ENCODE results near the gene NDUFB10.

NDUFB10 gene

DNA sequence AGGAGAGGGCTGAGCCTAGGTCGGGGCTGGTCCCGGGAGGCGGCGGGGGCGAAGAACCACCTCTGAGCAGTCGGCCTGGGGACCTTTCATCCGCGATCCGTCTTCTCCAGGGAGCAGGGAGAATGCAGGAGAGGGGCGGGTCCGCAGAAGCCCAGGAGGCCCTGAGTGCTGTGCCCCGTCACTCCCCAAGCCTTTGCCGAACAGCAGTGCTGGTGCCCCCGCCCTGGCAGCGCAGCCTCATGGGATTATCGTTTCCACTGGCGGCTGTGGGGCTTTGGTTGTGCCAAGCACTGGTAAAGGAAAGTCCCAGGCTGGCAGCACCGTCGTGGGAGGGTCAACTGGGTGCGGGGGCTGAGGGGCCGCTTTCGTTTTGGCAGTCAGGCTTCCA, 13.1 kb downstream of the NDUFB10 start:
- FAIRE-seq (no peak), DNase-seq (ENCODE audit: insufficient read length, low spot score) (no peak)
- TF ChIP-seq, protein P1, sequence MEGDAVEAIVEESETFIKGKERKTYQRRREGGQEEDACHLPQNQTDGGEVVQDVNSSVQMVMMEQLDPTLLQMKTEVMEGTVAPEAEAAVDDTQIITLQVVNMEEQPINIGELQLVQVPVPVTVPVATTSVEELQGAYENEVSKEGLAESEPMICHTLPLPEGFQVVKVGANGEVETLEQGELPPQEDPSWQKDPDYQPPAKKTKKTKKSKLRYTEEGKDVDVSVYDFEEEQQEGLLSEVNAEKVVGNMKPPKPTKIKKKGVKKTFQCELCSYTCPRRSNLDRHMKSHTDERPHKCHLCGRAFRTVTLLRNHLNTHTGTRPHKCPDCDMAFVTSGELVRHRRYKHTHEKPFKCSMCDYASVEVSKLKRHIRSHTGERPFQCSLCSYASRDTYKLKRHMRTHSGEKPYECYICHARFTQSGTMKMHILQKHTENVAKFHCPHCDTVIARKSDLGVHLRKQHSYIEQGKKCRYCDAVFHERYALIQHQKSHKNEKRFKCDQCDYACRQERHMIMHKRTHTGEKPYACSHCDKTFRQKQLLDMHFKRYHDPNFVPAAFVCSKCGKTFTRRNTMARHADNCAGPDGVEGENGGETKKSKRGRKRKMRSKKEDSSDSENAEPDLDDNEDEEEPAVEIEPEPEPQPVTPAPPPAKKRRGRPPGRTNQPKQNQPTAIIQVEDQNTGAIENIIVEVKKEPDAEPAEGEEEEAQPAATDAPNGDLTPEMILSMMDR (IDR thresholded peaks at IDR 0.05; ENCODE audit: insufficient read depth, missing control alignments), result no peak

DNA sequence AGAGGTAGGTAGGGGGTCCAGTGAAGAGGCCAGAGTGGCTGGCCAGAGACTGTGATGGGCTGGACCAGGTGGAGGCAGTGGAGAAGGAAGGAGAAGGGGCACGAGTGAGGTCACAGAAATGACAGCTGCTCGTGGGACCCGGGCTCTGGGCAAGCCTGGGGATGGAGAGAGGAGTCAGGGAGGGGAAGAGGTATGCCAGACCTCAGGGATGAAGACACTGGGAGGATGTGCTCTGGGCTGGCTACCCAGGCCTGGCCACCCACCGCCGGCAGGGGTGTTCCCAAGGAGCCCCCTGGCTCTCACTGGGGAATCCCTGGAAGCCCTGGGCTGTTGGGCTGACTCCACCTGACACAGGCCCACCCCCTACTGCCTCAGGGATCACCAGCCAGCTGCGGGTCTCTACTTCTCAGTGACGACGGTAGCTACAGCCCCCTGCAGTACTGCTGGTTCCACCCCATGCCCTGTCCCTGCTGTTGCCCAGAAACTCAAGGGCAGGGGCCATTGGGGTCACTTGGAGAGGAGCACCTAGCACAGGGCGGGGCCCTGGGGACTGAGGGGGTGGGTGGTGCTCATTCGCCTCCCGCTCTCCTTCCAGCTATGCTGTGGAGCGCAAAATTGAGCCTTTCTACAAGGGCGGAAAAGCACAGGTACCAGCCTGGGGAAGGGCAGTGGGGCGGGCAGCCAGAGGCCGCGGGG, 14.3 kb downstream of the NDUFB10 start:
- FAIRE-seq, result no peak
- no peak for DNase-seq (ENCODE audit: insufficient read length, low spot score)
- TF ChIP-seq, protein P1 (IDR thresholded peaks at IDR 0.05; ENCODE audit: insufficient read depth, missing control alignments), result no peak

DNA sequence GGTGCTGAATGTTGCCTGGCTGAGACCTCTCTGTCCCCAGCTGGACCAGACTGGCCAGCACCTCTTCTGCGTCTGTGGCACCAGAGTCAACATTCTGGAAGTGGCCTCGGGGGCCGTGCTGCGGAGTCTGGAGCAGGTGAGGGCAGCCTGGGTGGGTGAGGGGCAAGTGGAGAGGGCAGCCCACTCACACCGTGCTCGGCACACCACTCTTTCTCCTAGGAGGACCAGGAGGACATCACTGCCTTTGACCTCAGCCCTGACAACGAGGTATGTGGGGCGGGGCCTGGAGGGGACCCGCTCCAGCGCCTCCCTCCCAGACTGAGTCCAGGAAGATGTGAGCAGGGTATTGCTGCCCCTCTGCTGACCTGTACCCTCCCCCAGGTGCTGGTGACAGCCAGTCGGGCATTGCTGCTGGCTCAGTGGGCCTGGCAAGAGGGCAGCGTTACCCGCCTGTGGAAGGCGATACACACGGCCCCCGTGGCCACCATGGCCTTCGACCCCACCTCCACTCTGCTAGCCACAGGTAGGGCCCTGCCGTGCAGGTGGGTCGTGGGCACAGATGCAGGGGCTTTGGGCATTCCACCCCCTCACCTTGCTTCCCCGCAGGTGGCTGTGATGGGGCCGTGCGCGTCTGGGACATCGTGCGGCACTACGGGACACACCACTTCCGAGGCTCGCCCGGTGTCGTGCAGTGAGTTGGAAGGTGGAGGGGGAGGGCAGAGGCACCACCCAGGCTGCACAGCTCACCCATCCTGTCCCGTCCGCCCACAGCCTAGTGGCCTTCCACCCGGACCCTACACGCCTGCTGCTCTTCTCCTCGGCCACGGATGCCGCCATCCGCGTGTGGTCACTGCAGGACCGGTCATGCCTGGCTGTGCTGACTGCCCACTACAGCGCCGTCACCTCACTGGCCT, 15.1 kb downstream of the NDUFB10 start:
- TF ChIP-seq, protein P1 (IDR thresholded peaks at IDR 0.05; ENCODE audit: insufficient read depth, missing control alignments), result no peak
- no peak for FAIRE-seq
- DNase-seq (ENCODE audit: insufficient read length, low spot score), result no peak

DNA sequence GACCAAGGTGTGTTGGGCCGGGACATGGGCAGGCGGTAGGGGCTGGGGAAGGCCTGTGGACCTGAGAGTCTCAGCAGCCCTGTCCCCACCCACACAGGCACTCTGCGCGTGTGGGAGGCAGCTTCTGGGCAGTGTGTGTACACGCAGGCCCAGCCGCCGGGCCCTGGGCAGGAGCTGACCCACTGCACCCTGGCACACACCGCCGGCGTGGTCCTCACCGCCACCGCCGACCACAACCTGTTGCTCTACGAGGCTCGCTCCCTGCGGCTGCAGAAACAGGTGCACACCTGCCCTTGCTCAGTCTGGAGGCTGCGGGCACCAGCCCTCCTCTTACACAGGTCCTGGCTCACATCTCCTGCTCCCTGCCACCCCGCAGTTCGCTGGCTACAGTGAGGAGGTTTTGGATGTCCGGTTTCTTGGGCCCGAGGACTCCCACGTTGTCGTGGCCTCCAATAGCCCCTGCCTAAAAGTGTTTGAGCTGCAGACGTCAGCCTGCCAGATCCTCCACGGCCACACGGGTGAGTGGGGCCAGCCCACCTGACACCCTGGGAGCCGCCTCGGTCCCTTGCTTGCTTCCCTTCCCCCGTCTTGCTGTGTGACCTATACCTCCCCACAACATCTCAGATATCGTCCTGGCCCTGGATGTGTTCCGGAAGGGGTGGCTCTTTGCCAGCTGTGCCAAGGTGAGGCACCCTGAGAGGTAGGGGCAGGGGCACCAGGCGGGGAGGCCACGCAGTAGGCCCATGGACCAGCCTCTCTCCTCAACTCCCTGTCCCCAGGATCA, 16.3 kb downstream of the NDUFB10 start:
- no peak for DNase-seq (ENCODE audit: insufficient read length, low spot score)
- TF ChIP-seq, protein P1 (IDR thresholded peaks at IDR 0.05; ENCODE audit: insufficient read depth, missing control alignments), result no peak
- FAIRE-seq, result no peak

DNA sequence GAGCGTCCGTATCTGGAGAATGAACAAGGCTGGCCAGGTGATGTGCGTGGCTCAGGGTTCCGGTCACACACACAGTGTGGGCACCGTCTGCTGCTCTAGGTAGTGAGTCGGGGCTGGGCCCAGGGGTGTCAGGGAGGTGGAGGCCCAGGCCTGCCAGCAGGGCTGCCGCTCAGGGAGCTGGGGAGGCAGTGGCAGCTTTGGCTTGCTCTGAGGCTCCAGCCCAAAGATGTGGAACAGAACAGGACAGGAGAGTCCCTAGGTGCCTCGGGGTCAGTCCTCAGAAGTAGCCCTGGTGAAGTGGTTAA, 16.8 kb downstream of the NDUFB10 start:
- FAIRE-seq (no peak), DNase-seq (ENCODE audit: insufficient read length, low spot score) (no peak)
- TF ChIP-seq, protein P1 (IDR thresholded peaks at IDR 0.05; ENCODE audit: insufficient read depth, missing control alignments), result no peak

DNA sequence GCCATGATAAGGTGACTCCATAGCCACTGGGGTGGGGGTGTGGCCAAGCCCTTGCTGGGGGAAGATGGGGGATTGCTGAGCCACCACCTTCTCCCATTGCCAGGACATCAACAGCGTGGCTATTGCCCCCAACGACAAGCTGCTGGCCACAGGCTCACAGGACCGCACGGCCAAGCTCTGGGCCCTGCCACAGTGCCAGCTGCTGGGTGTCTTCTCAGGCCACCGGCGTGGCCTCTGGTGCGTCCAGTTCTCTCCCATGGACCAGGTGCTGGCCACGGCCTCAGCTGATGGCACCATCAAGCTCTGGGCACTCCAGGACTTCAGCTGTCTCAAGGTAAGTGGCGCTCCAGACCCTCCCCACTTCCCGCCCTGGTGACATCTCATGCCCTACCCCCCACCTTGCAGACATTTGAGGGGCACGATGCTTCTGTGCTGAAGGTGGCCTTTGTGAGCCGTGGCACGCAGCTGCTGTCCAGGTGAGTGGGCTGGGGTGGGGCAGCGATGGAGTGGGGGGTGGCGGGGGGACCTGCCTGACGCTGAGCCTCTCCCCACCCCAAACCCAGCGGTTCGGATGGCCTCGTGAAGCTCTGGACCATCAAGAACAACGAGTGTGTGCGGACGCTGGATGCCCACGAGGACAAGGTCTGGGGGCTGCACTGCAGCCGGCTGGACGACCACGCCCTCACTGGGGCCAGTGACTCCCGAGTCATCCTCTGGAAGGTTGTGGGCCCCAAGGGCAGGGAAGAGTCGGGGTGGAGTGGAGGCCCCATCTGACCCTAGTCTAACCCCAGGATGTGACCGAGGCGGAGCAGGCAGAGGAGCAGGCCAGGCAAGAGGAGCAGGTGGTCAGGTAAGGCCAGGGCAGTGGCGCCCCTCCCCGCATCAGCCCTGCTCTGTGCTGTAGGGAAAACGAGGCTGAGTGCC, 17.9 kb downstream of the NDUFB10 start:
- FAIRE-seq (no peak), DNase-seq (ENCODE audit: insufficient read length, low spot score) (no peak)
- TF ChIP-seq, protein P1 (IDR thresholded peaks at IDR 0.05; ENCODE audit: insufficient read depth, missing control alignments), result no peak

All from D721Med (cell line).